Mucosa of stomach (tissue), 1 donor: ENCODE data around the gene TRIM47.
A peak's percentile ranks its signal among the peaks of the same experiment; 100 is the strongest.

Source experiments
- H3K27me3 ChIP-seq: one replicate; pipeline ENCODE4 v1.7.0; 2013; ENCODE audit warnings: mild to moderate bottlenecking, low read length; ENCODE audit not compliant: control insufficient read depth, insufficient read depth
- H3K36me3 ChIP-seq: one replicate; pipeline ENCODE4 v1.7.0; 2013; ENCODE audit warnings: low read length; ENCODE audit not compliant: control insufficient read depth, insufficient read depth
- H3K4me1 ChIP-seq: one replicate; pipeline ENCODE4 v1.7.0; 2013; ENCODE audit warnings: mild to moderate bottlenecking, low read length; ENCODE audit not compliant: control insufficient read depth, insufficient read depth
- H3K4me3 ChIP-seq: one replicate; pipeline ENCODE4 v1.7.0; 2013; ENCODE audit warnings: low read length
- H3K9ac ChIP-seq: one replicate; pipeline ENCODE4 v1.7.0; 2013; ENCODE audit warnings: mild to moderate bottlenecking, low read length, moderate library complexity
- H3K9me3 ChIP-seq: one replicate; pipeline ENCODE4 v1.7.0; 2013; ENCODE audit warnings: mild to moderate bottlenecking, low read length, moderate library complexity; ENCODE audit not compliant: control insufficient read depth
- donor health status: Pancreatic carcinoma.

The TRIM47 gene

GRCh38 chr17:75832652-75833400 is 45.6 kb downstream of the TRIM47 start:
- Histone ChIP-seq H3K9me3 (no peaks in the 10 kb centered on the region), H3K4me3 (no peak overlapping the region), H3K36me3 (no peaks in the 10 kb centered on the region), H3K4me1 (peaks cover 12% of the 10 kb centered on the region), H3K27me3 (no peaks in the 10 kb centered on the region), H3K9ac (no peak overlapping the region)

GRCh38 chr17:75832164-75832651 is 46.2 kb downstream of the TRIM47 start:
- Histone ChIP-seq H3K4me3 (no peak overlapping the region), H3K27me3 (no peaks in the 10 kb centered on the region), H3K4me1 (peaks cover 18% of the 10 kb centered on the region), H3K9me3 (no peaks in the 10 kb centered on the region), H3K36me3 (no peaks in the 10 kb centered on the region), H3K9ac (no peak overlapping the region)

- no peaks in the 10 kb centered on the region for H3K9me3 ChIP-seq
- H3K4me1 ChIP-seq = peaks cover 18% of the 10 kb centered on the region
- H3K4me3 ChIP-seq = no peak overlapping the region
- H3K36me3 ChIP-seq = no peaks in the 10 kb centered on the region
- H3K9ac ChIP-seq = no peak overlapping the region
- no peaks in the 10 kb centered on the region for H3K27me3 ChIP-seq
These were observed 47.3 kb downstream of the TRIM47 start for GRCh38 chr17:75831032-75831571.

- peaks cover 18% of the 10 kb centered on the region for H3K4me1 ChIP-seq
- H3K27me3 ChIP-seq = no peaks in the 10 kb centered on the region
- no peaks in the 10 kb centered on the region for H3K36me3 ChIP-seq
- H3K9ac ChIP-seq = no peak overlapping the region
- H3K9me3 ChIP-seq = no peaks in the 10 kb centered on the region
- no peak overlapping the region for H3K4me3 ChIP-seq
These were observed 48.0 kb downstream of the TRIM47 start for GRCh38 chr17:75830164-75831031.

GRCh38 chr17:75829747-75830146 is 48.6 kb downstream of the TRIM47 start:
- H3K4me1 ChIP-seq = peaks cover 18% of the 10 kb centered on the region
- H3K9me3 ChIP-seq = no peaks in the 10 kb centered on the region
- H3K9ac ChIP-seq = no peak overlapping the region
- no peaks in the 10 kb centered on the region for H3K27me3 ChIP-seq
- no peak overlapping the region for H3K4me3 ChIP-seq
- no peaks in the 10 kb centered on the region for H3K36me3 ChIP-seq

- Histone ChIP-seq H3K27me3 (no peaks in the 10 kb centered on the region), H3K4me1 (peaks cover 18% of the 10 kb centered on the region), H3K9ac (no peak overlapping the region), H3K9me3 (no peaks in the 10 kb centered on the region), H3K36me3 (no peaks in the 10 kb centered on the region), H3K4me3 (no peak overlapping the region)
These were observed 49.6 kb downstream of the TRIM47 start for GRCh38 chr17:75828741-75829140.

- Histone ChIP-seq H3K9ac (peak overlapping the region; percentile 34), H3K27me3 (no peaks in the 10 kb centered on the region)
These were observed 50.3 kb downstream of the TRIM47 start for GRCh38 chr17:75828076-75828400.

GRCh38 chr17:75827308-75828075 is 50.9 kb downstream of the TRIM47 start:
- Histone ChIP-seq H3K4me3 (no peak overlapping the region), H3K36me3 (no peaks in the 10 kb centered on the region), H3K4me1 (peaks cover 17% of the 10 kb centered on the region), H3K9ac (peak overlapping the region; percentile 34), H3K9me3 (no peaks in the 10 kb centered on the region), H3K27me3 (no peaks in the 10 kb centered on the region)

More at GRCh38 chr17:75828076-75828400, 50.3 kb downstream of the TRIM47 start:
- no peaks in the 10 kb centered on the region for H3K9me3 ChIP-seq
- no peak overlapping the region for H3K4me3 ChIP-seq
- H3K4me1 ChIP-seq = peaks cover 18% of the 10 kb centered on the region
- no peaks in the 10 kb centered on the region for H3K36me3 ChIP-seq

- H3K9me3 ChIP-seq = no peaks in the 10 kb centered on the region
- peaks cover 21% of the 10 kb centered on the region for H3K4me1 ChIP-seq
- no peak overlapping the region for H3K9ac ChIP-seq
- H3K27me3 ChIP-seq = no peaks in the 10 kb centered on the region
- no peaks in the 10 kb centered on the region for H3K36me3 ChIP-seq
- H3K4me3 ChIP-seq = no peak overlapping the region
These were observed 51.6 kb downstream of the TRIM47 start for GRCh38 chr17:75826561-75827307.

- Histone ChIP-seq H3K9me3 (no peaks in the 10 kb centered on the region), H3K36me3 (no peaks in the 10 kb centered on the region), H3K27me3 (no peaks in the 10 kb centered on the region), H3K4me1 (peaks cover 21% of the 10 kb centered on the region), H3K9ac (no peak overlapping the region), H3K4me3 (no peak overlapping the region)
These were observed 52.5 kb downstream of the TRIM47 start for GRCh38 chr17:75825748-75826370.

GRCh38 chr17:75825149-75825552 is 53.2 kb downstream of the TRIM47 start:
- Histone ChIP-seq H3K4me3 (no peak overlapping the region), H3K9me3 (no peaks in the 10 kb centered on the region), H3K4me1 (peaks cover 21% of the 10 kb centered on the region), H3K36me3 (peaks cover 3% of the 10 kb centered on the region), H3K27me3 (no peaks in the 10 kb centered on the region), H3K9ac (no peak overlapping the region)
